Stimulated activated CD4-positive, alpha-beta T cell treated with anti-CD3 and anti-CD28 coated beads, Interleukin-15, amount 100 ng/mL, for 24 hours (primary cell): ENCODE results near the gene ARHGAP23.
"Not testable (repeated sequence)": the region's sequence is repeated elsewhere in the genome, so short reads cannot be mapped to it uniquely, and the experiment has no call there.

Experiments used
- DNase-seq: peaks from one replicate; pipeline ENCODE4 v3.0.0-alpha.2; 2020

The ARHGAP23 gene

DNA sequence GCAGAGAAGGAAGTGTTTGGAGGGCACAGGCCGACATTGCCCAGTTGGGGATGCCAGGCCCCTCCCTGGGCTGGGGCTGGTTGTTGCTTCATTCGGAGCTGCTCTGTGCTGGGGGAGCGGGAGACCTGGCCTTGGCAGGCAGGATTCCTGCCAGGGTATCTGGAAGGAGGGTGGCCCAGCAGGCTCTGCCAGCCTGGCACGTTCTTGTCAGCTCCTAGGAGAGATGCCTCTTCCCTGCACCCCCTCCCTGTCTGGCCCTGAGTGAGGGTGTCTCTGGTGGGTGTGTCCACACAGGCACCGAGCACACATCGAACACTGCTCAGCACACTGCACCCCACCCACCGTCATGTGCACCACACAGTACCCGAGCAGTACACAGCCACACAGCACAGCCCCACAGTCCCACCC lies 35.2 kb downstream of the ARHGAP23 start:
- DNase-seq, result no peak

DNA sequence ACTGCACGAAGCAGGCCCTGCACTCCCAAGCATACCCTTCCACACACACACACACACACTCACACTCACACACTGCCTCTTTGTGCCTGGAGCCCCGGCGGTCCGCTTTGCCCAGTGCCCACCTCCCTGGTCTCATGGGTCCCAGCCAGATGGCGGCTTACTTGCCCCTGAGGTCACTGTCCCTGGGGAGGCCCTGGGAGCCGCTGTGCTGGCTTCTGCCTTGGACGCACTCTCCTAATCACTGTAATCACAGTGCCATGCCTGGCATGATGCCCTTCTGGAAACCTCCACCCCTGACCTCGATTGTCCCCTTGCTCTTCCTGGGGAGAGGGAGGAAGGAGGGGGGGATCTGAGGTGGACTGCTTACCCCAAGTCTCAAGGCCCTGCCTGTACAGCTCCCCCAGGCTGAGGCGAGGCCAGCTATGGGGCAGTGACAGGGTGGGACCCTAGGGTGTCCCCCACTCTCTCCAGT lies 36.0 kb downstream of the ARHGAP23 start:
- DNase-seq, result no peak

DNA sequence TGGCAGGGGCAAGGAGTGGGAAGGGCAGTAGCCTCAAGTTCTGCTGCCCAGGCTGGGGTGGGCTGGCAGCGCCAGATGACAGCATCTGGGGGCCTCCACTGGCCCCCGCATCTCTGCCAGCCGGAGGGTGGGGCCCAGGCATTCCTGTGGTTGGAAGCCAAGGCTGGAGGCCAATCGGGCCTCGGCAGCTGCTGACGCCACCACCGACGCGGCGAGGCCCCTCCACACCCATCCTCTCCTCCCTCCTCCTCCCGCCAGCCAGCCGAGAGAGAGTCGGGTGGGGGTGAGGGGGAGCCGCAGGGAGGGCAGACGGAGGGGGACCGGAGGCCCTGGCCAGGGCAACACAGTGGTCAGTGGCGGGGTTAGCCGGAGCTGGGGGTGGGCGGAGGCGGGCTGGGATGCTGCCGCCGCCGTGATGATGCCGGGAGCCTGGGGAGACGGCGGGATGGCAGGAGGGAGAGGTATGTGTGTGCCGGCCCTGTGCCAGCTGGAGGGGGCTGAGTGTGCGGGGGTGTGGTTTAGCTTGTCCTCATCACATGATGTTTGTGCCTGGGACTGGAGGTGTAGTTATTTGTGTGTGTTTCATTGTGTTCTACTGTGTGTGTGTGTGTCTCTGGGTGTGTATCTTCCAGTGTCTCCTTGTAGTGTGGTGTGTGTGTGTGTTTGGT lies 36.6 kb downstream of the ARHGAP23 start:
- no peak for DNase-seq

DNA sequence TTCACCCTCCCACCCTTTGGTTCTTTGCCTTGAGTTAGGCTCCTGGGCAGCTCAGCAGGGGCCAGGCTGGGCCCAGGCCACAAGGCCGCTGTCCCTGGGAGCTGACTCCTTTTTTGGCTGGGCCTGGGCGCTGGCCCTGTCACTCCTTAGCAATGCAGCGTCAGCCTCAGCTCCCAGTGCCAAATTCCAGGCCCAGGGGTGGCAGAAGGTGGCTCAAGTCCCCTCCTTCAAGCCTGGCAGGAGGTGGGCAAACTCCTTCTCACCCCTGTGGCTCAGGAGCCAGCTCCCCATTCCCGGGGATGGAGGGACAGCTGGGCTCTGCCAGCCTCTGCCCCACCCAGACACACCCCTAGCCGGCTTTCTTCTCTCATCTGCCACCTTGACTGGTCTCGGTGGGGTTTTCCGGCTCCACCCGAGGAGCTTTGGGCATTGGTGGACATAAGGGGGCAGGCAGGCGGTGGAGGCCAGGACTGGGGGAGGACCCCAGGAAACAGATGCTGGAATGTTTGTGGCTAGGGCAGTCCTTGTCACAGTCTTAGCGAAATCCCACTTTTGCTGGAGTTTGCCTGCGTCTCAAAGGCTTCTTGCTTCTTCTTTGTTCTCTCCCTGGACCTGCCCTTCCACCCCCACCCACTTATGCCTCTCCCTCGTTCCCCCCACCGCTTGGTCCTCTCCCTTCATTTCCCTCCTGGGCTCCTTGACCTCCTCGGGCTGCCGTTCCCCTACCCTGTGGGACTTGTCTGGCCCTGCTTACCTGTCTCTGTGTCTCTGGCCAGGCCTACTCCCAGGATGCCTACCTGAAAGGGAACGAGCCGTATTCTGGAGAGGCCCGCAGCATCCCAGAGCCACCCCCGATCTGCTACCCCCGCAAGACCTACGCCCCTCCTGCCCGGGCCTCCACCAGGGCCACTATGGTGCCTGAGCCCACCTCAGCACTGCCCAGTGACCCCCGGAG lies 37.4 kb downstream of the ARHGAP23 start:
- no peak for DNase-seq

DNA sequence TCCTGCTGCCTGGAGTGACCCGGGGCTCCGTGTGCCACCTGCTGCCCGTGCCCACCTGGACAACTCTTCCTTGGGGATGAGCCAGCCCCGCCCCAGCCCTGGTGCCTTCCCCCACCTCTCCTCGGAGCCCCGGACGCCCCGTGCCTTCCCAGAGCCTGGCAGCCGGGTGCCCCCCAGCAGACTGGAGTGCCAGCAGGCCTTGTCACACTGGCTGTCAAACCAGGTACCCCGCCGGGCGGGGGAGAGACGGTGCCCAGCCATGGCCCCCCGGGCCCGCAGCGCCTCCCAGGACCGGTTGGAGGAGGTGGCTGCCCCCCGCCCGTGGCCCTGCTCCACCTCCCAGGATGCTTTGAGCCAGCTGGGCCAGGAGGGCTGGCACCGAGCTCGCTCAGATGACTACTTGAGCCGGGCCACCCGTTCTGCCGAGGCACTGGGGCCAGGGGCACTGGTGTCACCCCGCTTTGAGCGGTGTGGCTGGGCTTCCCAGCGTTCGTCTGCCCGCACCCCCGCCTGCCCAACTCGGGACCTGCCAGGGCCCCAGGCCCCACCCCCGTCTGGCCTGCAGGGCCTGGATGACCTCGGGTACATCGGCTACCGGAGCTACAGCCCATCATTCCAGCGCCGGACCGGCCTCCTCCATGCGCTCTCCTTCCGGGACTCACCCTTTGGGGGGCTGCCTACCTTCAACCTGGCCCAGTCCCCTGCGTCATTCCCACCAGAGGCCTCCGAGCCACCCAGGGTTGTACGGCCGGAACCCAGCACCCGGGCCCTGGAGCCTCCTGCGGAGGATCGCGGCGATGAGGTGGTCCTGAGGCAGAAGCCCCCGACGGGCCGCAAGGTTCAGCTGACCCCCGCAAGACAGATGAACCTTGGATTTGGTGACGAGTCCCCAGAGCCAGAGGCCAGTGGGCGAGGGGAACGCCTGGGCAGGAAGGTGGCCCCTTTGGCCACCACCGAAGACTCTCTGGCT lies 38.4 kb downstream of the ARHGAP23 start:
- no peak for DNase-seq

DNA sequence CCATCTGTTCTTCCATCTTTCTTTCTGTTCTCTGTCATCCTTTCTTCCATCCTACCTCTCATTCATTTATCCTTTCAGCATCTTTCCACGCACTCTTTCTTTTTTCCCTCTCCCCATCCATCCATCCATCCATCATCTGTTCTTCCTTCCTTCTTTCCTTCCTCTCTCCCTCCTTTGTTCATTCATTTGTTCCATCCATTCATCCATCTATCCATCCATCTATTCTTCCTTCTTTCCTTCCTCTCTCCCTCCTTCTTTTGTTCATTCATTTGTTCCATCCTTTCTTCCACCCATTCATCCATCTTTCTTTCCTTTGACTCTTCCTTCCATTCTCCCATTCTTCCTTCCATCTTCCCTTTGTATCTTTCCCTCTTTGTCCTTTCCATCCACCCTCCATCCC lies 39.2 kb downstream of the ARHGAP23 start:
- no peak for DNase-seq

DNA sequence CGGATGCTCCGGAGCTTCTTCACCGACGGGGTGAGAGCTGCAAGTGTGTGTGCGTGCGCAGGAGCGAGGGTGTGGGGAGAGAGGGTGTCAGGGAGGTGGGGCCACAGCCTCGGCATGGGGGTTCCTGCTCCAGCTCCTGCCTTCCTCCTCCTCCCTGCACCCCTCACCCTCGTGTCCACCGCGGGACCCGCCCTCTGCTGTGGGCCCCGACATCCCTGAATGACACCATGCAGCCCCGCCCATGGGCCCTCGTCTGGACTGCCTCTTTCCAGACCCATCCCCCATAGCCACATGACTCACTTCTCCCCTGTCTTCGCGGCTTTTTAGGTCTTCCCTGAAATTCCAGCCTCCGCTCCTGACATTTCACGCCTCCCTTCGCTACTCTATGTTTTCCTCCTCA lies 41.6 kb downstream of the ARHGAP23 start:
- DNase-seq, result no peak

DNA sequence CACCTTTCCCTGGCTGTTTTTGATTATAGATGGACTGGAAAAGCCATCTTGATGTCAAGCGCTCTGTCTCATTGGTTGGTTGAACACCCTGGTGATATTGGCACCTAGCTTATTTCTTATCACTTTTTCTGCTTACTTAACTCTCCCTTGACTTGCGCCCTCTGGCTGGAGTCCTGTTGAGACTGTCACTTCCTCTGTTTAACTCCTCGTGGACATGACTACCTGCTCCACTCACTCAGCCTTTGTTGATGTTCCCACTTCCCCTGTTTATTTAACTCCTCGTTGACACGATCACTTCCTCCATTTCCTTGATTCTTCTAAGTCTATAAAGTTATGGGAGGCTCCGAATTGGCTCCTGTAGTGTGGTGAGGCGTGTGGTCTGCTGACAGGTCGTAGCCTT lies 43.0 kb downstream of the ARHGAP23 start:
- not testable (repeated sequence) for DNase-seq

DNA sequence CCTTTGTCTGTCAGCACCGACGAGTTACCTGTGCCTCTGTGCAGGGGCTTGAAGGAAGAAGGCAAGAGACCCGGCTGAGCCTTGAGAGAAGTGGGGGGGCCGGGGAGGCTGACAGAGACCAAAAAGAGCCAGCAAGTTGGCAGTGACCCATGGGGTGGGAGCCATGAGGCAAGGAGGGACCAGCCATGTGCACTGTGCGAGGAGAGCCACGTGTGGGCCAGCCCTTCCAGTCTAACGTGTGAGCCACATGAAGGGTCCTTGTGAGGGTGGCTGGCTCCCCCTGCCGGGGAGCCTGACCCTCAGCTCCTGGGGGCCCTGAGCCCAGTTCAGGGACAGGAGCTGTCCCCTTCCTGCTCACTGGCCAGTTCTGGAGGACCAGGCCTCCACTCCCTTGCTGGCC lies 46.4 kb downstream of the ARHGAP23 start:
- DNase-seq, result not testable (repeated sequence)

DNA sequence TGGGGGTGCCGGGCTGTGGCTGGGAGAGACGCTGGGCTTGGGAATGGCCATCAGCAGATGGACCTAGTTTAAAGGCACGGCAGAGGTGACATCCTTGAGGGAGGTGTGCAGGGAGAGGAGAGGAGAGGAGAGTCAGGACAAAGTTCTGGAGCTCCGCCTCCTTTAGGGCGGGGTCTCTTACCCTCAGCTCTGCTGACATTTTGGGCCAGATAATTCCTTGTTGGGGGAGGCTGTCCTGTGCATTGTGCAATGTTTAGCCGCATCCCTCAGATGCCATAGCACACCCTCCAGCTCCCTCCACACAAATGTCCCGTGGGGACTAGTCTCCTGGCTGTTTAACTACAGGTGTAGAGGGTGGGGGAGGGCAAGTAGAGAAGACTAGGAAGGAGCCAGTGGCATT lies 48.3 kb downstream of the ARHGAP23 start:
- no peak for DNase-seq

DNA sequence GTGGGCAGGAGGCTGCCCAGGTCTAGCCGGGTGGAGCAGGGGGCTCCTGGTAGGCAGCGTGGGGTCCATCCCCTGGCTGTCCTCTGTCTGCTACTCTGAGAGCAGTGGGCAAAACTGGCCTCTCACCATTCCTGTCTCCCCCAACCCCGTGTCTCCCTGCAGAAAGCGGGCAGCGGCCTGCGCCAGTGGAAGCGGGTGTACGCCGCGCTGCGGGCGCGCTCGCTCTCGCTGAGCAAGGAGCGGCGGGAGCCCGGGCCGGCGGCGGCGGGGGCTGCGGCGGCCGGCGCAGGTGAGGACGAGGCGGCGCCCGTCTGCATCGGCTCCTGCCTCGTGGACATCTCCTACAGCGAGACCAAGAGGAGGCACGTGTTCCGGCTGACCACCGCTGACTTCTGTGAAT lies 49.2 kb downstream of the ARHGAP23 start:
- DNase-seq, result not testable (repeated sequence)

DNA sequence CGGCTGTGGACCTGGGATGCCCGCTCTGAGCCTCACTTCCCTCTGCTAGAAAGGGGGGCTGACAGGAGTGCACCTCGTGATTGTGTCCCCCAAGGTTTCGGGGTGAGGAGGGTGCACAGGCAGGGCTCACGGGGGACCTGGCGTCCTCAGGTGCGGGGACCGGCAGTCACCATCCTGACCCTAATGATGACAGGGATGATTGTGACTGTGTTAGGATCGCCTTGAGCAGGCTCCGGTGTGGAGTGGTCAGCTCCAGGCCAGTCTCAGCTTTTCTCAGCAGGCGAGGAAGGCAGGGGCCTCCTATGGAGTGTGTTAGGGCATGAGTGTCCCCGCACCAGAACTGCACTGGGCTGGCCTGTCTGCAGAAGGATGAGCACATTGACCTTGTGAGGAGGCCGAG lies 49.7 kb downstream of the ARHGAP23 start:
- not testable (repeated sequence) for DNase-seq

DNA sequence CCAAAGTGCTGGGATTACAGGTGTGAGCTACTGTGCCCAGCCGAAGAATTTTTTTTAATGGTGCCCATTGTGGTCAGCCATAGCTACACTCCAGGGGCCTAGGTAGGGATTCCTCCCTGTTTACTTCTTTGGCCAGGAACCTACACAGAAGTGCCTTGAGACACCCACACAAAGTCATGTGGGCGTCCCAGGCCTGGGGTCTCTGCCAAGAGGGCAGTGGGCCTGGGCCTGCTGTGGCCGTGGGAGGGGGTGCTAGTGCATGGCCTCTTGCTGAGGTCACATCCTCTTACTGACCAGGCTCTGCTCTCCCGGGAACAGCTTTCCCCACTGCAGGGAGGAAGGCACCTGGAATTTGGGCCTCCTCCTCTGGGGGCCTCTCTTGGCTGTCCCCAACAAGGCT lies 50.4 kb downstream of the ARHGAP23 start:
- not testable (repeated sequence) for DNase-seq

DNA sequence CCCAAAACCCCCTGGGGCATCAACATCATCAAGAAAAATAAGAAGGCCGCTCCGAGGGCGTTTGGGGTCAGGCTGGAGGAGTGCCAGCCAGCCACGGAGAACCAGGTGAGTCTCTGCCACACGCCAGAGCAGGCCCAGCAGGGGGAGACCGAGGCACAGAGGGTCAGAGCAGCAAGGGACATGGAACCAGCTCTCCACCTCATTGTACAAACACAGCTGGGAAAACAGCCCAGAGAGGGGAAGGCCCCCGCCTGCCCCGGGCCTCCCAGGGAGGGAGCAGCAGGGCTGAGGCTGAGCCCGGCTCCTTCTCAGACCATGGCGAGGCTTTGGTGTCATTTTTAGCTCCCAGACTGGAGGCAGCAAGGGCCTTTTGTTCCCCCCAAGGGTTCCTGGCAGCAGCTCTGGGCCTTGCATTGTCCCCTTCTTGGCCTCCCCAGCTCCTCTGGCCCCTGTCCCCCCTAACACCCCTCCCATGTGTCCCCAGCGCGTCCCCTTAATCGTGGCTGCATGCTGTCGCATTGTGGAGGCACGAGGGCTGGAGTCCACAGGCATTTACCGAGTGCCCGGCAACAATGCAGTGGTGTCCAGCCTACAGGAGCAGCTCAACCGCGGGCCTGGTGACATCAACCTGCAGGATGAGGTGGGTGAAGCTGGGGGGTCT lies 53.9 kb downstream of the ARHGAP23 start:
- DNase-seq, result not testable (repeated sequence)

DNA sequence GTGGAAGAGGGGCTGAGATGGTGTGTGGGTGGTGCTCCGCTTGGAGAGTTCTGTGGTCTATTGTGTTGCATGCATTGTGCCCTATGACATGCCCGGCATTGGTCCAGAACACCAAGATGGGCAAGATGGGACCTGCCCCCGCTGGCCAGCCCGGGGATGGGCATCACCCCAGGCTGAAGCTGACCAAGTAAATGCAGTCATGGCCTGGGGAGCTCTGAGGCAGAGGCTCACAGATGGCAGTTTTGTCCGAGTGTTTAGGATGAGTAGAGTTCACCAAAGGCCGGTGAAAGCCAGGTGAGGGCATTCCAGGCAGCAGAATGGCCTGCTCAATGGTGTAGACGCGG lies 54.4 kb downstream of the ARHGAP23 start:
- DNase-seq, result not testable (repeated sequence)

DNA sequence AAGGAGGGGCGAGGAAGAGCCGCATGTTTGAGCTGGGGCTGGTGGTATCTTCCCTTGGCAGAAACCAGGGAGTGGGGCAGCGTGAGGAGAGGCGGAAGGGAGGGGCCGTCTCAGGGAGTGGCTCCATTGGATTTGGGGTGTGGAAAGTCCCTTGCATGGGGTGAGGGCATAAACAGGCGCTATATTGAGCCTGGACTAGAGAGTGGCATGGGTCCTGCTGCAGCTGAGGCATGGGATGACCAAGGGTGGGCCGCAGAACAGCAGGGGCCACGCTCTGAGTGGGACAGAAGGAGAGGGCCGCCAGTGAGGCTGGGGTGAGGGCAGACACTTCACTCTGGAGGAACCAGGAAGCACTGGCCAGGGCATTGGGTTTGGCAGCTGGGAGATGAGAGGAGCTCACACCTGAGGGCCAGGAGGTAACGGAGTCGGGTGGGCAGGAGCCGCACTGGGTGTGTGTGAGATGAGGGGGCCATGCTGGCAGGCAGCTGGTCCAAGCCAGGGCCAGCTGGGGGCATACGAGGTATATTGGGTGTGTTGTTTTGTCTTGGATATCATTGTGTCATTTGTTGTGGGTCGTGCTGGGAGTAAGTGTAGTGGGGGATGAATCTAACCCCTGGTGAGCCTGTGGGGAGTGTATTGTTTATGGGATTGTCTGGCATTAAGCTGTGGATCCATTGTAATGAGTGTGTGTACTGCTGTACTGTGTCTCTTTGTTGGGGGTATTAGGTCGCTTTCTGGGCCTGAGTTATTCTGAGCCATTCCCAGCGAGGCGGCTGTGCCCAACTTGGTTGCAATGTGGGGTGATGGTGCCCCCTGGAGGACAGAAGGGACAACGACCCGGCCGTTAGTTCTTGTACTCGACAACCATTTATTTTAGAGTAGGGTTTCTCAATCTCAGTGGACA lies 56.2 kb downstream of the ARHGAP23 start:
- DNase-seq, result peak; percentile 77

DNA sequence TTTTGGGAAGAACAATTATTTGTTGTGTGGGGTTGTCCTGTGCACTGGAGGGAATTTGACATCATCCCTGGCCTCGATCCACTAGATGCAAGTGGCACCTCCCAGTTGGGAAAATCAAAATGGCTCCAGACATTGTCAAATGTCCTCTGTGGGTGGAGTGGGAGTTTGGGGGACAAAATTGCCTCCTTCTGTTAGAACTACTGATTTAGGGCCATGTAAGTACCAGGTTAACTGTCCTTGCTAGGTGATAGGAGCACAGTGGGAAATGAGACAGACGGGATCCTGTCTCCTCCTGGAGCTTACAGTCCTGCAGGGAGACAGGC lies 56.8 kb downstream of the ARHGAP23 start:
- no peak for DNase-seq

DNA sequence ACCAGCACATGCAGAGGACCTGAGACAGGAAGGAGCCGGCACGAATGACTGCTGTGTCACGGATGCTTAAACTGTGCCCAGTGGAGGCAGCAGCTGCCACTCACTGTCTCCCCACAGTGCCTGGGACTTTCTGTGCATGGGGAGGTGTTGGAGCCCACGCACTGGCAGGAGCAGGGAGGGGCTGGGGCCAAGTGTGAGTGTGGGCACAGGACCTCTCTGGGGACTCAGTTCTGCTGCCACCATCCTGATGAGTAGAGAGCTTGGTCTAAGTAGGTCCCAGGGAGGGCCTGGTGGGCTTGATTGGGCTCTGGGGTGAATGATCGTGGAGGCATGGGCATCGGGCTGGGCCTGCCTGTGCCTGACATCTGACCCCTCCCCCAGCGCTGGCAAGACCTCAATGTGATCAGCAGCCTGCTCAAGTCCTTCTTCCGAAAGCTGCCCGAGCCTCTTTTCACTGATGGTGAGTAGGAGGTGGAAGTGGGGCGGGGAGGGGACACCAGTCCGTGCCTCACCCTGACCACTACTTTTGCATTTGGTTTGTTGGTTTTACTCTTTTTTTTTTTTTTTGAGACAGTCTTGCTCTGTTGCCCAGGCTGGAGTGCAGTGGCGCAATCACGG lies 57.5 kb downstream of the ARHGAP23 start:
- peak; percentile 45 for DNase-seq

DNA sequence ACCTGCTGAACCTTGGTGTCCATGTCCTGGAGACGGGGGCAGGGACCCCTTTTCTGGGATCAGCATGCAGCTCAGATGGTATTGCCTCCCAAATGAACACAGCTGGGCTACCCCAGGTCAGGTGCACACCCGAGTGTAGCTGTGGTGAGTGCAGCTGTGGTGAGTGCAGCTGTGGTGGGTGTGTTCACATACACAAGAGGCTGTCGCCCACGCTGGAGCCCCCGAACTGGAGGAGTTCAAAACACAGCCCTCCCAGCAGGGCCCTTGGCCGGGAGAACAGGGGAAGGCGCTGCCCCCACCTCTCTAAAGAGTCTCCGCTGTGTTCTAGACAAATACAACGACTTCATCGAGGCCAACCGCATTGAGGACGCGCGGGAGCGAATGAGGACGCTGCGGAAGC lies 61.5 kb downstream of the ARHGAP23 start:
- DNase-seq, result not testable (repeated sequence)

DNA sequence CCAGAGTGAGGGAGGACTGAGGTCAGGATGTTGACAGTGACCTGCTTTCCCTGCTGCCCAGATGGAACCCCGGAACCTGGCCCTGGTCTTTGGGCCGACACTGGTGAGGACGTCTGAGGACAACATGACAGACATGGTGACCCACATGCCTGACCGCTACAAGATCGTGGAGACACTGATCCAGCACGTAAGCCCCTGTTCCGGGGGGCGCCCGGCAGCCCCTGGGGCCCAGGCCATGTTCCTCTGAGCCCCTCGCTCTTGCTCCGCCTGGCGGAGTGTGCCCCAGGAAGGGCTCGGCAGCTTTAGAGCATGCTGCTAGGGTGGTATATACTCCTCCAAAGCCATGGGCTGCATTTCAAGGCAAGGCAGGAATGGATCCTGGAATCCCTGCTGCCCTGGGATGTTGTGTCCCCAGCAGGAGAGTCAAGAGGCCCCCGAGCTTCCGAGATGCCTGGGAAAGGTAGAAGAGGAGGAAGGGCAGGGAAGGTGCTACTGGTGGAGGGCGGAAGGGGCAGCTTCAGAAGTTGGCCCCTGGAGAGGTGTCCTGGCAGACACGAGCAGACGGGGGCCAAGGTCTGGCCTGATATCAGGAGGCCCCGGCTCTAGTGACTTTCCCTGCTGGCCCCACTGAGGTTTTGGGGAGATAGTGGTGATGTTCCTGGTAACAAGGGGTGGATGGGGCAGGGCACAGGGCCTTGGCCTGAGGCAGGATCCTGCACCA lies 63.2 kb downstream of the ARHGAP23 start:
- not testable (repeated sequence) for DNase-seq
